ENCODE measurements around the gene OSBP2. TPM values are rescaled to one million over a fixed set of nuclear protein-coding genes. Genes with fewer than 3 reads are reported as not detected.
A peak's percentile ranks its signal among the peaks of the same experiment; 100 is the strongest.

The OSBP2 gene
- total RNA-seq, 2 experiments from 2014 or later, result 0.58 to 0.72 TPM

DNA sequence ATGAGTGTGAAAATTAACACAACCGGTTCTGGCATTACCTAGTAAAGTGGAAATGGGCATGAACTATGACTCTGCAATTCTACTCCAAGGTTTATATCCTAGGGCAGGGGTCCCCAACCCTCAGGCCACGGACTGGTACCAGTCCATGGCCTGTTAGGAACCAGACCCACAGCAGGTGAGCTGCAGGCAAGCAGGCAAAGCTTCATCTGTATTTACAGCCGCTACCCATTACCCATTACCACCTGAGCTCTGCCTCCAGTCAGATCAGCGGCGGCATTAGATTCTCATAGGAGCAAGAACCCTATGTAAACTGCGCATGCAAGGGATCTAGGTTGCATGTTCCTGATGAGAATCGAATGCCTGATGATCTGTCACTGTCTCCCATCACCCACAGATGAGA, 224.1 kb downstream of the OSBP2 start:
- Mint-ChIP-seq H3K4me1 (ENCODE audit: low read depth) (peaks cover 15% of the 10 kb centered on the region), H3K36me3 (ENCODE audit: low read depth) (peaks cover 12% of the 10 kb centered on the region), H3K27me3 (no peaks in the 10 kb centered on the region), H3K27ac (no peak overlapping the region), H3K9me3 (no peaks in the 10 kb centered on the region), H3K4me3 (no peak overlapping the region)
- intact Hi-C loops (cut with micrococcal nuclease), result no loop called here
- DNase-seq, result no peak
- ChIA-PET CTCF (interaction anchor here (1.2 to 3.4 kb wide), 6 partner anchors 10 to 284 kb away, joined by 3 to 25 read pairs (median 12); partner anchors contain the start of gene SLC35E4), POLR2A (interaction anchor here (0.9 kb wide), 1 partner anchor 22 kb away, joined by 3 read pairs; no protein-coding TSS in a partner anchor)
- TF ChIP-seq, protein P1, sequence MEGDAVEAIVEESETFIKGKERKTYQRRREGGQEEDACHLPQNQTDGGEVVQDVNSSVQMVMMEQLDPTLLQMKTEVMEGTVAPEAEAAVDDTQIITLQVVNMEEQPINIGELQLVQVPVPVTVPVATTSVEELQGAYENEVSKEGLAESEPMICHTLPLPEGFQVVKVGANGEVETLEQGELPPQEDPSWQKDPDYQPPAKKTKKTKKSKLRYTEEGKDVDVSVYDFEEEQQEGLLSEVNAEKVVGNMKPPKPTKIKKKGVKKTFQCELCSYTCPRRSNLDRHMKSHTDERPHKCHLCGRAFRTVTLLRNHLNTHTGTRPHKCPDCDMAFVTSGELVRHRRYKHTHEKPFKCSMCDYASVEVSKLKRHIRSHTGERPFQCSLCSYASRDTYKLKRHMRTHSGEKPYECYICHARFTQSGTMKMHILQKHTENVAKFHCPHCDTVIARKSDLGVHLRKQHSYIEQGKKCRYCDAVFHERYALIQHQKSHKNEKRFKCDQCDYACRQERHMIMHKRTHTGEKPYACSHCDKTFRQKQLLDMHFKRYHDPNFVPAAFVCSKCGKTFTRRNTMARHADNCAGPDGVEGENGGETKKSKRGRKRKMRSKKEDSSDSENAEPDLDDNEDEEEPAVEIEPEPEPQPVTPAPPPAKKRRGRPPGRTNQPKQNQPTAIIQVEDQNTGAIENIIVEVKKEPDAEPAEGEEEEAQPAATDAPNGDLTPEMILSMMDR (IDR thresholded peaks at IDR 0.05), result no peak
- no peak for ATAC-seq

GRCh38 chr22:30919973-30920372, 225.3 kb downstream of the OSBP2 start:
- POLR2A ChIA-PET, result interaction anchor here (0.6 to 0.8 kb wide), 2 partner anchors 41 to 165 kb away, joined by 3 read pairs; no protein-coding TSS in a partner anchor
- Mint-ChIP-seq H3K9me3 (no peaks in the 10 kb centered on the region), H3K4me1 (ENCODE audit: low read depth) (peaks cover 15% of the 10 kb centered on the region), H3K27ac (no peak overlapping the region), H3K27me3 (no peaks in the 10 kb centered on the region), H3K4me3 (peak overlapping the region; percentile 73), H3K36me3 (ENCODE audit: low read depth) (peaks cover 20% of the 10 kb centered on the region)
- CTCF ChIA-PET, result interaction anchor here (0.6 to 3.4 kb wide), 30 partner anchors 9 to 658 kb away, joined by 3 to 25 read pairs (median 4); partner anchors contain the start of genes SLC35E4, SMTN and TUG1
- intact Hi-C loops (cut with micrococcal nuclease), result loop anchor here (2.0 to 10.0 kb wide), 2 partner anchors 157 to 295 kb away; no protein-coding TSS in a partner anchor
- ATAC-seq (no peak), DNase-seq (no peak)
- TF ChIP-seq, protein P1 (IDR thresholded peaks at IDR 0.05), result no peak

DNA sequence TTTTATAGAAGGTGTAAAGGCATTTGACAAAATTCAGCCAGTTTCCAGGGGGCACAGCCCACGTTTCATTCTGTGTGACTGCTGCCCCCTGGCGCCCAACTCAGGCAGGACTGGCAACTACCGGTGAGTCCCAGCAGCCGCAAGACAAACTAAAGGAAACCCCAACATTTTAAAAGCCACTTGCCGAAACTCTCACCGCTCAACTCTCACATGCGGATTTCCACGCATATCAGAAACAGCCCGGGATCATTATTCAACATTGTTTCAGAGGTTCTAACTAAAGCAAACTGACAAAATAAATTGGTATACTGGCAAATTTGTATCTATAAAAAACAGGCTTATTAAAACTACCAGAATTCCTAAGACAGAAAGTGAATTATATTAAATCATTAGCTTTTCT, 225.7 kb downstream of the OSBP2 start:
- peak overlapping the region; percentile 56 for H3K27ac Mint-ChIP-seq
- peaks cover 15% of the 10 kb centered on the region for H3K4me1 Mint-ChIP-seq (ENCODE audit: low read depth)

GRCh38 chr22:30921108-30921507, 226.4 kb downstream of the OSBP2 start:
- Mint-ChIP-seq H3K36me3 (ENCODE audit: low read depth) (peaks cover 27% of the 10 kb centered on the region), H3K27ac (peak overlapping the region; percentile 88), H3K4me3 (peak overlapping the region; percentile 73), H3K4me1 (ENCODE audit: low read depth) (peaks cover 15% of the 10 kb centered on the region), H3K9me3 (no peaks in the 10 kb centered on the region), H3K27me3 (no peaks in the 10 kb centered on the region)
- DNase-seq (peak; percentile 24), ATAC-seq (no peak)
- intact Hi-C loops (cut with micrococcal nuclease), result loop anchor here (2.0 to 10.0 kb wide), 2 partner anchors 158 to 296 kb away; no protein-coding TSS in a partner anchor
- TF ChIP-seq, protein P1 (IDR thresholded peaks at IDR 0.05), result no peak
- ChIA-PET POLR2A (interaction anchor here (1.3 to 2.3 kb wide), 3 partner anchors 46 to 164 kb away, joined by 5 to 6 read pairs (median 6); no protein-coding TSS in a partner anchor), CTCF (interaction anchor here (0.6 to 3.4 kb wide), 24 partner anchors 10 to 1168 kb away, joined by 3 to 25 read pairs (median 4); partner anchors contain the start of genes SELENOM, SLC35E4 and SMTN)

More for the DNA sequence above, 225.7 kb downstream of the OSBP2 start:
- TF ChIP-seq, protein P1 (IDR thresholded peaks at IDR 0.05), result peak; percentile 99
- peak; percentile 79 for ATAC-seq
- H3K9me3 Mint-ChIP-seq, result no peaks in the 10 kb centered on the region
- no peaks in the 10 kb centered on the region for H3K27me3 Mint-ChIP-seq
- H3K4me3 Mint-ChIP-seq, result peak overlapping the region; percentile 73
- H3K36me3 Mint-ChIP-seq (ENCODE audit: low read depth), result peaks cover 22% of the 10 kb centered on the region
- peak; percentile 93 for DNase-seq
- ChIA-PET CTCF (interaction anchor here (0.6 to 3.4 kb wide), 30 partner anchors 10 to 658 kb away, joined by 3 to 25 read pairs (median 4); partner anchors contain the start of genes SLC35E4 and SMTN), POLR2A (interaction anchor here (0.6 to 1.8 kb wide), 2 partner anchors 42 to 165 kb away, joined by 3 to 6 read pairs; no protein-coding TSS in a partner anchor)
- intact Hi-C loops (cut with micrococcal nuclease), result loop anchor here (2.0 to 10.0 kb wide), 2 partner anchors 158 to 296 kb away; no protein-coding TSS in a partner anchor

All from activated CD8-positive, alpha-beta T cell treated with anti-CD3 and anti-CD28 coated beads for 36 hours (primary cell).